Caco-2 (cell line): Measurements from ENCODE around the gene UNC50. TPM values are rescaled to one million over a fixed set of nuclear protein-coding genes. Genes with fewer than 3 reads are reported as not detected.
"Not testable (repeated sequence)": the region's sequence is repeated elsewhere in the genome, so short reads cannot be mapped to it uniquely, and the experiment has no call there.

Experiments used
- BruUV-seq: library from RNA; stranded (reverse); fragments of 400-500 nt; replicated peaks from 2 replicates; lab custom pipeline; 2021; lab: Mats Ljungman, UMichigan
- CTCF ChIA-PET: fragments of 300-600 bp; sonication (Branson Sonifier 250); formaldehyde crosslinking; loops from one replicate; lab custom pipeline; 2022; ENCODE audit warnings: antibody characterized with exemption; lab: Charles Lee
- POLR2A ChIA-PET: fragments of 300-600 bp; sonication (Branson Sonifier 250); formaldehyde crosslinking; loops from one replicate; lab custom pipeline; 2022; ENCODE audit warnings: antibody characterized with exemption; lab: Charles Lee
- DNase-seq, 2 experiments: peaks; one replicate each; pipeline versions ENCODE4 v3.0.0 to v3.0.0-alpha.2; 2020 to 2022
- H3K27me3 ChIP-seq: replicated peaks from 2 replicates; pipeline ENCODE4 v1.6.0; 2011; ENCODE audit warnings: low read length; ENCODE audit not compliant: control insufficient read depth, insufficient read depth
- H3K36me3 ChIP-seq: 2 replicates; pipeline ENCODE4 v1.5.1; 2011; ENCODE audit warnings: low read length; ENCODE audit not compliant: control insufficient read depth, insufficient read depth
- H3K4me1 ChIP-seq: fragments of 250-450 bp; sonication (Bioruptor Pico); 2 replicates; pipeline ENCODE4 v1.5.1; 2020; ENCODE audit warnings: mild to moderate bottlenecking
- H3K4me3 ChIP-seq: 2 replicates; pipeline ENCODE4 v1.5.1; 2011; ENCODE audit warnings: low read depth, mild to moderate bottlenecking, control low read depth, low read length
- H3K9me3 ChIP-seq: fragments of 250-450 bp; sonication (Bioruptor Pico); 2 replicates; pipeline ENCODE4 v1.5.1; 2020; ENCODE audit warnings: mild to moderate bottlenecking, moderate library complexity
- H3K27ac Mint-ChIP-seq: one replicate; pipeline ENCODE4 v1.8.0; 2022; ENCODE audit warnings: mixed read lengths; ENCODE audit not compliant: unreplicated experiment
- H3K27me3 Mint-ChIP-seq: one replicate; pipeline ENCODE4 v1.8.0; 2022; ENCODE audit warnings: mixed read lengths; ENCODE audit not compliant: insufficient read depth, unreplicated experiment
- H3K36me3 Mint-ChIP-seq: one replicate; pipeline ENCODE4 v1.8.0; 2022; ENCODE audit warnings: mild to moderate bottlenecking, mixed read lengths; ENCODE audit not compliant: insufficient read depth, unreplicated experiment
- H3K4me1 Mint-ChIP-seq: one replicate; pipeline ENCODE4 v1.8.0; 2022; ENCODE audit warnings: low read depth, mixed read lengths; ENCODE audit not compliant: unreplicated experiment
- H3K4me3 Mint-ChIP-seq: one replicate; pipeline ENCODE4 v1.8.0; 2022; ENCODE audit warnings: mild to moderate bottlenecking, moderate library complexity, mixed read lengths; ENCODE audit not compliant: unreplicated experiment
- H3K9me3 Mint-ChIP-seq: one replicate; pipeline ENCODE4 v1.8.0; 2022; ENCODE audit warnings: mixed read lengths; ENCODE audit not compliant: unreplicated experiment
- intact Hi-C: fragments of 100-400 bp; cut with micrococcal nuclease; formaldehyde crosslinking; loops from one replicate; pipeline ENCODE4 v1.10.0; 2022; ENCODE audit not compliant: unreplicated experiment
- total RNA-seq: library from RNA; stranded (reverse); gene quantifications from 2 replicates; pipeline ENCODE4 v1.2.3, GENCODE V29; 2022
- TF ChIP-seq, protein P1 (sequence below), 2 experiments: fragments of 200-600 bp in 1 of 2; IDR thresholded peaks; 1 replicate in 1 of 2; 2 replicates in 1 of 2; pipeline versions ENCODE4 v1.5.1 to v1.8.0; 2011 to 2022; ENCODE audit warnings: antibody characterized with exemption in 1 of 2, control low read depth in 1 of 2, inconsistent platforms in 1 of 2, low read depth in 1 of 2, low read length in 1 of 2, mild to moderate bottlenecking in 1 of 2, moderate library complexity in 1 of 2; ENCODE audit not compliant: insufficient read depth in 1 of 2, severe bottlenecking in 1 of 2, unreplicated experiment in 1 of 2

UNC50 gene
- total RNA-seq, 1 experiment from 2014 or later = 40.0 TPM

DNA sequence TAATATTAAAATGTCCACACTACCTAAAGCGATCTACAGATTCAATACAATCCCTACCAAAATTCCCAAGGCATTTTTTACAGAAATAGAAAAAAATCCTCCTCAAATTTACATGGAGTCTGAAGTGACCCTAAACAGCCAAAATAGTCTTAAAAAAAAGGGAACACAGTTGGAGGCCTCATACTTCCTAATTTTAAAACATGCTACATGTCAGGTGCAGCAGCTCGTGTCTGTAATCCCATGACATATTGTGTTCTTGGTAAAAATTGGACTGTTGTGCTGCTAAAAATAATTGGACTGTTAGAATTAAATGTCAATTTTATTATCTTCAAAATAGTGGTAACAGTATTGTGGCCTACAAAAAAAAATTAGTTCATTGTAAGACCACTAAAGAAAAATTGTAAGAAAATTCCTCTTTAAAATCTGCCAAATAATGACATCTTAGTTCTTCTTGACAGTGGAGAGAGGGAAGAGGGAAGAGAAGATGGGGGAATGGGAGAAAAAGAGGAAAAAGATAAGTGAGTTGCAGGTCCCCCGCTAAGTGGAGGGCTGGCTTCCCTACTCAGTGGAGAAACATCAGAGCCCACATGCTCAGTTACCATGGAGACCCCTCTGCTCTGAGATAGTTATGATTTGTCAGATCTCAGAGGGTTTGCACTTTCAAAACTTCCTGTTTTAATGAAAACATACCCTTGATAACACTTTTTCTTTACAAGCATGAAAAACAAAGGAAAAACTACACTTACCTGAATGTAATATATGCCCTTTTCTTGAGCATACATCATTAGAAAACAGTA, 46.5 kb downstream of the UNC50 start:
- H3K9me3 ChIP-seq = no peaks in the 10 kb centered on the region
- no peaks in the 10 kb centered on the region for H3K36me3 ChIP-seq
- CTCF ChIA-PET = no interaction called here
- TF ChIP-seq, protein P1, sequence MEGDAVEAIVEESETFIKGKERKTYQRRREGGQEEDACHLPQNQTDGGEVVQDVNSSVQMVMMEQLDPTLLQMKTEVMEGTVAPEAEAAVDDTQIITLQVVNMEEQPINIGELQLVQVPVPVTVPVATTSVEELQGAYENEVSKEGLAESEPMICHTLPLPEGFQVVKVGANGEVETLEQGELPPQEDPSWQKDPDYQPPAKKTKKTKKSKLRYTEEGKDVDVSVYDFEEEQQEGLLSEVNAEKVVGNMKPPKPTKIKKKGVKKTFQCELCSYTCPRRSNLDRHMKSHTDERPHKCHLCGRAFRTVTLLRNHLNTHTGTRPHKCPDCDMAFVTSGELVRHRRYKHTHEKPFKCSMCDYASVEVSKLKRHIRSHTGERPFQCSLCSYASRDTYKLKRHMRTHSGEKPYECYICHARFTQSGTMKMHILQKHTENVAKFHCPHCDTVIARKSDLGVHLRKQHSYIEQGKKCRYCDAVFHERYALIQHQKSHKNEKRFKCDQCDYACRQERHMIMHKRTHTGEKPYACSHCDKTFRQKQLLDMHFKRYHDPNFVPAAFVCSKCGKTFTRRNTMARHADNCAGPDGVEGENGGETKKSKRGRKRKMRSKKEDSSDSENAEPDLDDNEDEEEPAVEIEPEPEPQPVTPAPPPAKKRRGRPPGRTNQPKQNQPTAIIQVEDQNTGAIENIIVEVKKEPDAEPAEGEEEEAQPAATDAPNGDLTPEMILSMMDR (IDR thresholded peaks at IDR 0.05; ENCODE audit: insufficient read depth in 1 of 2, low read depth in 1 of 2, low read length in 1 of 2, severe bottlenecking in 1 of 2, unreplicated experiment in 1 of 2) = no peak
- peaks cover 4% of the 10 kb centered on the region for H3K9me3 Mint-ChIP-seq
- POLR2A ChIA-PET = no interaction called here
- no peaks in the 10 kb centered on the region for H3K27me3 Mint-ChIP-seq
- H3K4me3 Mint-ChIP-seq = no peak overlapping the region
- H3K36me3 Mint-ChIP-seq = peaks cover 6% of the 10 kb centered on the region
- no peak overlapping the region for H3K4me3 ChIP-seq
- H3K27ac Mint-ChIP-seq = no peak overlapping the region
- H3K4me1 ChIP-seq = no peaks in the 10 kb centered on the region
- BruUV-seq = no TSS peak
- no peak for DNase-seq
- H3K27me3 ChIP-seq = no peaks in the 10 kb centered on the region
- intact Hi-C loops = no loop called here
- H3K4me1 Mint-ChIP-seq = peaks cover 11% of the 10 kb centered on the region

DNA sequence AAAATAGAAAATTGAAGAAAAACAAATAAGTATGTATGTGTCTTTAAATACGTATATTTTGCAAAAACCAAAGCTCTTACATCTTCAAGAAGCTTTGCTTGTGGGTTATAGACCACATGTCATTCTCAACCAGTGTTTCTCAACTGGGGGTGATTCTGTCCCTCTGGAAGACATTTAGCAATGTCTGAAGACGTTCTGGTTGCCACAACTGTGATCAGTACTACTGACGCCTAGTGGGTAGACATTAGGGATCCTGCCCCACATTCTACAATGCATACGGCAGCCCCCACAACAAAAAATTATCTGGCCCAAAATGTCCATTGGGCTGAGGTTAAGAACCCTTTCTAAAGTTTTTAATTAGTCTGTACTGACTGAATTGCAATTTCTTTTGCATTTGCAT, 48.4 kb downstream of the UNC50 start:
- H3K9me3 ChIP-seq = no peaks in the 10 kb centered on the region
- TF ChIP-seq, protein P1 (IDR thresholded peaks at IDR 0.05; ENCODE audit: insufficient read depth in 1 of 2, low read depth in 1 of 2, low read length in 1 of 2, severe bottlenecking in 1 of 2, unreplicated experiment in 1 of 2) = no peak
- no peaks in the 10 kb centered on the region for H3K4me1 Mint-ChIP-seq
- no peak for DNase-seq
- H3K4me3 Mint-ChIP-seq = no peak overlapping the region
- no peaks in the 10 kb centered on the region for H3K4me1 ChIP-seq
- POLR2A ChIA-PET = interaction anchor here (0.8 kb wide), 1 partner anchor 74 kb away, joined by 3 read pairs; no protein-coding TSS in a partner anchor
- no TSS peak for BruUV-seq
- CTCF ChIA-PET = no interaction called here
- H3K27me3 ChIP-seq = no peaks in the 10 kb centered on the region
- H3K36me3 ChIP-seq = no peaks in the 10 kb centered on the region
- no peak overlapping the region for H3K4me3 ChIP-seq
- no peak overlapping the region for H3K27ac Mint-ChIP-seq
- no peaks in the 10 kb centered on the region for H3K27me3 Mint-ChIP-seq
- peaks cover 21% of the 10 kb centered on the region for H3K36me3 Mint-ChIP-seq
- H3K9me3 Mint-ChIP-seq = peaks cover 17% of the 10 kb centered on the region
- intact Hi-C loops = no loop called here

DNA sequence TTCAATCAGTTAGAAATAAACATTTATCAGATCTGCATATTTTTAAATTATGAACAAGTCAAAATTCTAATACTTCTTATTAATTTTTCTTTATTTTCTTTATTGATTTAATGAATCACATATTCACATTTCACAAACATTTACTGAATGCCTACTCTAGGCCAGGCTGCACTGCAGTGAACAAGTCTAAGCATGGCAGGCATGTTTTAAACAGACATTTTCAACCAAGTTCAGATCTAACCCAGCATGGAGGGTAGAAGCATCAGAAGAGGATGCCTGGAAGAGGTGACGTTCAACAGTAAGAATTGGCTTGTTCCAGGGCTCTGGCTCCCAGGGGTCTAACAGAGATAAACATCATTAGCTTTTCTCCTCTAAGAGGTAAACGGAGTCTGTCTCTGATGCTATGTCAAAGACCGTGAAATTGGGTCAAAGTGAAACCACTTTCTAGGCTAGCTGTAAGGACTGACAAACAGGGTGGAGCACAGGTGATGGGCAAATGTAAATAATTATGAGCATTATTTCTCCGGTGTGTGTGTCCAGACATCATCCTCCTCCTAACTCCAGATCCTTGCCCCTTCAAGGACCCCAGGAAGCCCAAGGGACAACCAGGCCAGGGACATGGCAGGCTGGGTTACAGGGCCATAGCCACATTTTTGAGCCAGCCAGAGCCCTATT, 50.6 kb downstream of the UNC50 start:
- H3K36me3 Mint-ChIP-seq = peaks cover 16% of the 10 kb centered on the region
- ChIA-PET POLR2A (no interaction called here), CTCF (no interaction called here)
- H3K27me3 ChIP-seq = no peaks in the 10 kb centered on the region
- peaks cover 17% of the 10 kb centered on the region for H3K9me3 Mint-ChIP-seq
- H3K27me3 Mint-ChIP-seq = no peaks in the 10 kb centered on the region
- H3K4me3 ChIP-seq = no peak overlapping the region
- H3K9me3 ChIP-seq = no peaks in the 10 kb centered on the region
- intact Hi-C loops = no loop called here
- H3K27ac Mint-ChIP-seq = no peak overlapping the region
- no TSS peak for BruUV-seq
- TF ChIP-seq, protein P1 (IDR thresholded peaks at IDR 0.05; ENCODE audit: insufficient read depth in 1 of 2, low read depth in 1 of 2, low read length in 1 of 2, severe bottlenecking in 1 of 2, unreplicated experiment in 1 of 2) = no peak
- no peaks in the 10 kb centered on the region for H3K4me1 ChIP-seq
- H3K36me3 ChIP-seq = no peaks in the 10 kb centered on the region
- no peak overlapping the region for H3K4me3 Mint-ChIP-seq
- no peak for DNase-seq
- H3K4me1 Mint-ChIP-seq = no peaks in the 10 kb centered on the region

DNA sequence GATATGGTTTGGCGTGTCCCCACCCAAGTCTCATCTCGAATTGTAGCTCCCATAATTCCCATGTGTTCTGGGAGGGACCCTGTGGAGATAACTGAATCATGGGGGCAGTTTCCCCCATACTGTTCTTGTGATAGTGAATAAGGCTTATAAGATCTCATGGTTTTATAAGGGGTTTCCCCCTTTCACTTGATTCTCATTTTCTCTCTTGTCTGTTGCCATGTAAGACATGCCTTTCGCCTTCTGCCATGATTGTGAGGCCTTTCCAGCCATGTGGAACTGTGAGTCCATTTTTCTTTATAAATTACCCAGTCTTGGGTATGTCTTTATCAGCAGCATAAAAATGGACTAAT, 51.1 kb downstream of the UNC50 start:
- CTCF ChIA-PET, BruUV-seq, intact Hi-C loops: not testable (repeated sequence)

More for the DNA sequence above, 51.1 kb downstream of the UNC50 start:
- H3K36me3 ChIP-seq, DNase-seq, H3K4me1 Mint-ChIP-seq, H3K9me3 ChIP-seq, H3K4me1 ChIP-seq, H3K4me3 Mint-ChIP-seq, H3K27me3 Mint-ChIP-seq, H3K4me3 ChIP-seq, POLR2A ChIA-PET, H3K27ac Mint-ChIP-seq, H3K27me3 ChIP-seq: not testable (repeated sequence)
- H3K36me3 Mint-ChIP-seq = peaks cover 16% of the 10 kb centered on the region
- H3K9me3 Mint-ChIP-seq = peaks cover 17% of the 10 kb centered on the region
